Activated CD4-positive, alpha-beta memory T cell treated with anti-CD3 and anti-CD28 coated beads for 36 hours (primary cell): ENCODE results near the gene GLTP. TPM values are rescaled to one million over a fixed set of nuclear protein-coding genes. Genes with fewer than 3 reads are reported as not detected.
"Not testable (repeated sequence)": the region's sequence is repeated elsewhere in the genome, so short reads cannot be mapped to it uniquely, and the experiment has no call there.

Experiments
- CTCF ChIA-PET: fragments of 350-600 bp; sonication (Branson Sonifier 250); formaldehyde crosslinking; loops from one replicate; lab custom pipeline; 2021; ENCODE audit warnings: antibody characterized with exemption, inconsistent platforms; lab: Charles Lee
- POLR2A ChIA-PET: fragments of 350-600 bp; sonication (Branson Sonifier 250); formaldehyde crosslinking; loops from one replicate; lab custom pipeline; 2021; ENCODE audit warnings: antibody characterized with exemption; lab: Charles Lee
- DNase-seq: peaks from one replicate; pipeline ENCODE4 v3.0.0-alpha.2; 2020
- H3K27ac Mint-ChIP-seq: one replicate; pipeline ENCODE4 v1.8.0; 2021; ENCODE audit warnings: mixed read lengths
- H3K27me3 Mint-ChIP-seq: one replicate; pipeline ENCODE4 v1.8.0; 2021; ENCODE audit warnings: mixed read lengths
- H3K36me3 Mint-ChIP-seq: one replicate; pipeline ENCODE4 v1.8.0; 2021; ENCODE audit warnings: mixed read lengths
- H3K4me1 Mint-ChIP-seq: one replicate; pipeline ENCODE4 v1.8.0; 2021; ENCODE audit warnings: low read depth, mixed read lengths
- H3K4me3 Mint-ChIP-seq: one replicate; pipeline ENCODE4 v1.8.0; 2021; ENCODE audit warnings: mild to moderate bottlenecking, mixed read lengths
- H3K9me3 Mint-ChIP-seq: one replicate; pipeline ENCODE4 v1.8.0; 2021; ENCODE audit warnings: mixed read lengths
- intact Hi-C: fragments of 100-400 bp; cut with micrococcal nuclease; formaldehyde crosslinking; loops from one replicate; pipeline ENCODE4 v1.15.1; 2023
- total RNA-seq, 2 experiments: library from RNA; stranded (reverse); gene quantifications; one replicate each; pipeline ENCODE4 v1.2.3, GENCODE V29; 2021

GLTP gene
- total RNA-seq, 2 experiments from 2014 or later = 20.9 to 21.1 TPM

GRCh38 chr12:109857715-109858114 lies 22.6 kb downstream of the GLTP start:
- H3K27me3 Mint-ChIP-seq = no peaks in the 10 kb centered on the region
- intact Hi-C loops = no loop called here
- no peaks in the 10 kb centered on the region for H3K36me3 Mint-ChIP-seq
- H3K9me3 Mint-ChIP-seq = no peaks in the 10 kb centered on the region
- H3K4me3 Mint-ChIP-seq = no peak overlapping the region
- DNase-seq = no peak
- ChIA-PET POLR2A (no interaction called here), CTCF (interaction anchor here (9.5 kb wide), 1 partner anchor 13 kb away, joined by 83 read pairs; no protein-coding TSS in a partner anchor)
- H3K27ac Mint-ChIP-seq = no peak overlapping the region
- no peaks in the 10 kb centered on the region for H3K4me1 Mint-ChIP-seq

DNA sequence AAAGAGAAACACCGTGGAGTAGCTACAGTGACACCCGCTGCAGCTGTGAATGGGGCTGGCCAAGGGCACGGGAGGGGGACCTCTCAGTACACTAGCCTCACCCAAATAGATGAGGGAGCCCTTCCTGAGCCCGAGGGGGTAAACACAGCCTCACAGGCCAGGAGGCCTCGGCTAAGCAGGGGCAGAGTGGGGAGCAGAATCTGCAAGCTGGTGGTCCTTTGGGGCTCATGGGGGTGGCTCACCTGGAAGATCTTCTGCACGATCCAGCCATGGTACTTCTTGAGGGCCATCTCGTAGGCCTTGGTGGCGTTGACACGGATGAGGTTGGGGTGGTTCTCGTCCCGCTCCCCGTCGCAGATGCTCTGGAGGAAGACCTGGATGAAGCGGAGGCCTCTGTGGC lies 25.0 kb downstream of the GLTP start:
- H3K36me3 Mint-ChIP-seq = peaks cover 3% of the 10 kb centered on the region
- no peaks in the 10 kb centered on the region for H3K27me3 Mint-ChIP-seq
- DNase-seq = no peak
- ChIA-PET POLR2A (no interaction called here), CTCF (interaction anchor here (1.0 to 9.5 kb wide), 5 partner anchors 10 to 72 kb away, joined by 3 to 83 read pairs (median 24); no protein-coding TSS in a partner anchor)
- no peaks in the 10 kb centered on the region for H3K9me3 Mint-ChIP-seq
- H3K4me3 Mint-ChIP-seq = no peak overlapping the region
- no peaks in the 10 kb centered on the region for H3K4me1 Mint-ChIP-seq
- intact Hi-C loops = no loop called here
- no peak overlapping the region for H3K27ac Mint-ChIP-seq

DNA sequence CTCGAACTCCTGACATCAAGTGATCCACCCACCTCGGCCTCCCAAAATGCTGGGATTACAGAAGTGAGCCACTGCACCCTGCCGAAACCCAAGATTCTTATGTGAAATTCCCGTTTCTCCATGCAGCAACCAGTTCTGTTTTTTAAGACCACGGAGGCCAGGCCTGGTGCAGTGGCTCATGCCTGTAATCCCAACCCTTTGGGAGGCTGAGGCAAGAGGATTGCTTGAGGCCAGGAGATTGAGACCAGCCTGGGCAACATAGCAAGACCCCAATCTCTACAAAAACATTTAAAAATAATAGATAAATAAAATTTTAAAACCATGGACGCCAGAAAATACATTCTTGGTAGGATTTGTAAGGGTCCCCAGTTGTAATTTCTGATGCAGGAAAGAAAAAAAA lies 29.8 kb downstream of the GLTP start:
- POLR2A ChIA-PET, H3K4me1 Mint-ChIP-seq, H3K27ac Mint-ChIP-seq, CTCF ChIA-PET, H3K9me3 Mint-ChIP-seq, H3K4me3 Mint-ChIP-seq, intact Hi-C loops, DNase-seq, H3K27me3 Mint-ChIP-seq, H3K36me3 Mint-ChIP-seq: not testable (repeated sequence)

- Mint-ChIP-seq H3K4me1 (peaks cover 4% of the 10 kb centered on the region), H3K4me3 (no peak overlapping the region), H3K27ac (no peak overlapping the region), H3K27me3 (no peaks in the 10 kb centered on the region), H3K36me3 (peaks cover 3% of the 10 kb centered on the region), H3K9me3 (no peaks in the 10 kb centered on the region)
- intact Hi-C loops = no loop called here
- ChIA-PET POLR2A (no interaction called here), CTCF (interaction anchor here (0.6 to 7.7 kb wide), 6 partner anchors 10 to 453 kb away, joined by 3 to 92 read pairs (median 8); no protein-coding TSS in a partner anchor)
- DNase-seq = no peak
These were observed 33.1 kb downstream of the GLTP start for GRCh38 chr12:109847142-109847735.

- Mint-ChIP-seq H3K4me1 (peaks cover 4% of the 10 kb centered on the region), H3K9me3 (no peaks in the 10 kb centered on the region), H3K27ac (no peak overlapping the region), H3K27me3 (no peaks in the 10 kb centered on the region), H3K4me3 (peak overlapping the region; percentile 31), H3K36me3 (no peaks in the 10 kb centered on the region)
- intact Hi-C loops = loop anchor here (1.0 kb wide), 1 partner anchor 41 kb away; no protein-coding TSS in a partner anchor
- ChIA-PET CTCF (interaction anchor here (0.6 to 7.7 kb wide), 61 partner anchors 10 to 957 kb away, joined by 3 to 92 read pairs (median 4); partner anchors contain the start of genes ANKRD13A, GPN3, MMAB and MVK), POLR2A (interaction anchor here (0.6 kb wide), 1 partner anchor 39 kb away, joined by 3 read pairs; no protein-coding TSS in a partner anchor)
- DNase-seq = no peak
These were observed 34.5 kb downstream of the GLTP start for GRCh38 chr12:109845824-109846205.

DNA sequence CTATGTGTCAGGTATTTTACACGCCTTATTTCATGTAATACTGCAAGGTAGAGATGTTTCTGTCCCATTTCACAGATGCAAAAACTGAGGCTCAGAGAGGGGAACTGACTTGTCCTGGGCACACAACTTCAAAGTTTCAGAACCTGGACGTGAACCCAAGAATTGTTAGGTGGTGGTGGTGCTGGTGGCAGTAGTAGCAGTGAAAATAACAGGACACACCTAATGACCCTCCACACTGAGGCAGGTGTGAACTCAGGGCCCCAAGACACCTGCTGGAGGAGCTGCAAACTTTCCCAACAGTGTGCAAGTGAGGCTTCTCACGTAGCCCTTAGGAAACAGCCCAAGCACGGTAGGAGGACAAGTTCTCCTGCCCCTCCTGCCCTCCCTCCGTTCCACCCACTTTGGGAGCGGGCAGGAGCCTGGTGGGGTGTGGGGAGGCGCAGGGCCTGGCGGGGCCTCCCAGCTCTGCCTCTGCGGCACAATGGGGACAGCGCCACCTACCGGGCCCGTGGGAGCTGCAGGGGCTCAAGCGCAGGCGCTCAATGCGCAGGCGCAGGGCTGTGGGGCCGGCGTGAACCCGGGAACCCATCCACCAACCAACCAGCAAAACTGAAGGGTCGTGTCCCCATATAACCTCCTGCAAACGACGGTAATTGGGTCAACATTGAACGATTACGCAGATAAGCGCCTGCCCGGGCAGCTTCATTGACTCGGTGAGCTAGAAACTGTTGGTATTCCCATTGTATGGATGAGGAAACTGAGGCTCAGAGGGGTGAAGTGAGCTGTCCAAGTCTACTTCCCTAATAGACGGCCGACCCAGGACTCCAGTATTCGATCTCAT lies 35.1 kb downstream of the GLTP start:
- peaks cover 4% of the 10 kb centered on the region for H3K4me1 Mint-ChIP-seq
- POLR2A ChIA-PET = interaction anchor here (0.6 kb wide), 1 partner anchor 38 kb away, joined by 3 read pairs; no protein-coding TSS in a partner anchor
- H3K4me3 Mint-ChIP-seq = peak overlapping the region; percentile 31
- no peak overlapping the region for H3K27ac Mint-ChIP-seq
- peak; percentile 93 for DNase-seq
- no peaks in the 10 kb centered on the region for H3K36me3 Mint-ChIP-seq
- H3K27me3 Mint-ChIP-seq = no peaks in the 10 kb centered on the region
- intact Hi-C loops = loop anchor here (1.0 kb wide), 1 partner anchor 40 kb away; no protein-coding TSS in a partner anchor
- no peaks in the 10 kb centered on the region for H3K9me3 Mint-ChIP-seq
- CTCF ChIA-PET = interaction anchor here (0.6 to 7.7 kb wide), 65 partner anchors 9 to 956 kb away, joined by 3 to 92 read pairs (median 4); partner anchors contain the start of genes ANKRD13A, GPN3, MMAB and MVK

DNA sequence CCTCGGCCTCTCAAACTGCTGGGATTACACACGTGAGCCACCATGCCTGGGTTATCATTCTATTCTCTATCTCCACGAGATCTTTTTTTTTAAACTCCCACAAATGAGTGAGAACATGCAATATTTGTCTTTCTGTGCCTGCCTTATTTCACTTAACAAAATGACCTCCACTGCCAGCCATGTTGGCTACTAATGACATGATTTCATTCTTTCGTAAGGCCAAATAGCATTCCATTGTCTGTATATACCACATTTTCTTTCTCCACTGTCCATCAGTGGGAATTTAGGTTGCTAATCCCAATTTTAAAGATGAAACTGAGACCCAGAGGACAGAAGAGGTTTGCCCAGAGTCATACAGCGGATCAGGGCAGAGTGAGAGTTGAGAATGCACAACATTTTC lies 36.2 kb downstream of the GLTP start:
- ChIA-PET POLR2A (no interaction called here), CTCF (interaction anchor here (0.6 to 7.7 kb wide), 3 partner anchors 13 to 247 kb away, joined by 3 to 92 read pairs (median 83); no protein-coding TSS in a partner anchor)
- no peak overlapping the region for H3K27ac Mint-ChIP-seq
- no peaks in the 10 kb centered on the region for H3K36me3 Mint-ChIP-seq
- no peak for DNase-seq
- no peak overlapping the region for H3K4me3 Mint-ChIP-seq
- intact Hi-C loops = no loop called here
- peaks cover 4% of the 10 kb centered on the region for H3K4me1 Mint-ChIP-seq
- H3K9me3 Mint-ChIP-seq = no peaks in the 10 kb centered on the region
- H3K27me3 Mint-ChIP-seq = no peaks in the 10 kb centered on the region

DNA sequence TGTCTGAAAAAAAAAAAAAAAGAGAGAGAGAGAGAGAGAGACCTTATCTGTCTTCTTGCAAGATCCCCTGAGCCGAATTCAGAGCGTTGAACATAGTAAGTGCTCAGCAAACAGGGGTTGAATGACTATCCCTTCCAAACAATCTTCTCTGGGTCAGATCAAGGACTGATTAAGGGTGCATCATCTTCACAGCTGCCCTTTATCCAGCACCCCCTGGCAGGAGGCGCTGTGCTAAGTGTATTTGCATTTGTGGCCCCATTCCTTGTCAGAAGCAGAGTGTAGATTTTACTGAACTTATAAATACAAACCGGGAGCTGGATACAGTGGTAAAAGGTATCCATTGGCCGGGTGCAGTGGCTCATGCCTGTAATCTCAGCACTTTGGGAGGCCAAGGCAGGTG lies 38.3 kb downstream of the GLTP start:
- no peaks in the 10 kb centered on the region for H3K36me3 Mint-ChIP-seq
- intact Hi-C loops = no loop called here
- no peaks in the 10 kb centered on the region for H3K9me3 Mint-ChIP-seq
- no peak for DNase-seq
- H3K4me3 Mint-ChIP-seq = no peak overlapping the region
- CTCF ChIA-PET = interaction anchor here (7.2 to 7.7 kb wide), 2 partner anchors 15 to 36 kb away, joined by 83 to 92 read pairs; no protein-coding TSS in a partner anchor
- POLR2A ChIA-PET = no interaction called here
- H3K27me3 Mint-ChIP-seq = no peaks in the 10 kb centered on the region
- H3K4me1 Mint-ChIP-seq = peaks cover 4% of the 10 kb centered on the region
- no peak overlapping the region for H3K27ac Mint-ChIP-seq

DNA sequence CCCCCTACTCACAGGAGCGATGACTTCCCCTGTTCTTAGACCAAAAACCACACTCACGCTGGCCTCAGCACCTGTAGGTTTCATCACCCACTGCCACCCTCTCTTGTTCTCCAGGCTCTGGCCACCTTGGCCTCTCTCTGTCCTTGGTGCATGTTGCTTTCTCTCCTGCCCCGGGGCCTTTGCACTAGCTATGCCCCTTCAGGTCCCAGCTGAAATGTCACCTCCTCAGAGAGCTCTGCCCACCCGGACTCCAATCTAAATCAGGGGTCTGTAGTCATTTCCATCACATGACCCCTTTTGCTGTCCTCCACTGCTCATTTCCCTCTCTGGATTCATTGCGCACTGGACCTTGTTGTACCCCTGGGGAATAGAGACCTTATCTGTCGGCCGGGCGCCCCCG lies 39.0 kb downstream of the GLTP start:
- ChIA-PET CTCF (interaction anchor here (7.2 to 7.7 kb wide), 2 partner anchors 16 to 35 kb away, joined by 83 to 92 read pairs; no protein-coding TSS in a partner anchor), POLR2A (no interaction called here)
- intact Hi-C loops = no loop called here

GRCh38 chr12:109840305-109841074 lies 39.9 kb downstream of the GLTP start:
- H3K27me3 Mint-ChIP-seq = no peaks in the 10 kb centered on the region
- intact Hi-C loops = no loop called here
- peaks cover 1% of the 10 kb centered on the region for H3K4me1 Mint-ChIP-seq
- H3K4me3 Mint-ChIP-seq = no peak overlapping the region
- CTCF ChIA-PET = interaction anchor here (0.6 to 7.7 kb wide), 3 partner anchors 17 to 412 kb away, joined by 3 to 92 read pairs (median 83); no protein-coding TSS in a partner anchor
- H3K36me3 Mint-ChIP-seq = no peaks in the 10 kb centered on the region
- H3K27ac Mint-ChIP-seq = no peak overlapping the region
- DNase-seq = no peak
- no peaks in the 10 kb centered on the region for H3K9me3 Mint-ChIP-seq
- POLR2A ChIA-PET = no interaction called here

More for the DNA sequence above, 39.0 kb downstream of the GLTP start:
- Mint-ChIP-seq H3K27ac (no peak overlapping the region), H3K27me3 (no peaks in the 10 kb centered on the region), H3K4me1 (peaks cover 4% of the 10 kb centered on the region), H3K36me3 (no peaks in the 10 kb centered on the region), H3K9me3 (no peaks in the 10 kb centered on the region), H3K4me3 (no peak overlapping the region)
- no peak for DNase-seq

DNA sequence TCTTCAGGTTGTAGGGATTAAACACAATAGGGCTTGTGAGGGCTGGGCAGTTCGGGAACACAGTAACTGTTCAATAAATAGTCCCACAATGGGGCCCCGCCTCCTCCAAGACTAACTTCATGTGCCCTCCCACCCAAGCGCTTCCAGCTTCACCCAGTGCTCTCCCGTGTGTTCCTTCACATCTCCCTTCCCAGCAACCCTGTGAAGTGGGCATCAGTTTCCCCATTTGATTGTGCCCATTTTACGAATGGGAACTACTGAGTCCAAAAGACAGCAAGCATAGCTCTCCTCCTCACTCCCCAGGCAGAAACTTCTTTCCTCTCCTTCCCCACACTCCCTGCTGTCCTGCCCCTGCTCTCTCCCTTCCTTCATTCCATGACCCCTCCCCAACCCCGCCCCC lies 40.9 kb downstream of the GLTP start:
- Mint-ChIP-seq H3K36me3 (no peaks in the 10 kb centered on the region), H3K4me1 (no peaks in the 10 kb centered on the region), H3K9me3 (no peaks in the 10 kb centered on the region), H3K27ac (no peak overlapping the region), H3K27me3 (peaks cover 4% of the 10 kb centered on the region), H3K4me3 (no peak overlapping the region)
- intact Hi-C loops = no loop called here
- no peak for DNase-seq
- ChIA-PET CTCF (interaction anchor here (0.6 to 1.5 kb wide), 2 partner anchors 20 to 34 kb away, joined by 3 to 10 read pairs; no protein-coding TSS in a partner anchor), POLR2A (no interaction called here)
